GM23338 (cell line): ENCODE results near the gene WBP2. TPM values are rescaled to one million over a fixed set of nuclear protein-coding genes. Genes with fewer than 3 reads are reported as not detected.

Experiments used
- ATAC-seq: fragments of 200-7000 bp; cut with Tn5 transposase; 3 replicates; pipeline ENCODE4 v1.9.1; 2020
- DNase-seq: peaks from one replicate; pipeline ENCODE4 v3.0.0-alpha.2; 2015; ENCODE audit warnings: low spot score
- H2AFZ ChIP-seq: fragments of 200-600 bp; sonication (generic); 2 replicates; pipeline ENCODE4 v1.8.0; 2016; ENCODE audit warnings: antibody characterized with exemption, mild to moderate bottlenecking, moderate library complexity
- H3F3A ChIP-seq: fragments of 200-600 bp; sonication (generic); replicated peaks from 2 replicates; pipeline ENCODE4 v1.8.0; 2017; ENCODE audit warnings: antibody characterized with exemption, mixed run types, low read depth
- H3K27ac ChIP-seq: fragments of 200-600 bp; sonication (generic); 2 replicates; pipeline ENCODE4 v1.6.1; 2016; ENCODE audit warnings: low read depth
- H3K27me3 ChIP-seq: fragments of 200-600 bp; sonication (generic); 2 replicates; pipeline ENCODE4 v1.8.0; 2016; ENCODE audit warnings: mild to moderate bottlenecking, mixed run types, moderate library complexity; ENCODE audit not compliant: insufficient read depth
- H3K36me3 ChIP-seq: fragments of 200-600 bp; sonication (generic); 2 replicates; pipeline ENCODE4 v1.8.0; 2016; ENCODE audit warnings: mild to moderate bottlenecking; ENCODE audit not compliant: insufficient read depth
- H3K4me1 ChIP-seq: fragments of 200-600 bp; sonication (generic); 2 replicates; pipeline ENCODE4 v1.8.0; 2016; ENCODE audit warnings: mild to moderate bottlenecking, moderate library complexity; ENCODE audit not compliant: insufficient read depth
- H3K4me2 ChIP-seq: fragments of 200-600 bp; sonication (generic); 2 replicates; pipeline ENCODE4 v1.7.1; 2017; ENCODE audit warnings: mixed run types
- H3K4me3 ChIP-seq: fragments of 200-600 bp; sonication (generic); 2 replicates; pipeline ENCODE4 v1.6.1; 2016; ENCODE audit warnings: mixed run types
- H3K79me2 ChIP-seq: fragments of 200-600 bp; sonication (generic); replicated peaks from 2 replicates; pipeline ENCODE4 v1.8.0; 2017; ENCODE audit warnings: mild to moderate bottlenecking; ENCODE audit not compliant: insufficient read depth
- H3K9me2 ChIP-seq: fragments of 200-600 bp; sonication (generic); 2 replicates; pipeline ENCODE4 v1.8.0; 2017; ENCODE audit not compliant: insufficient read depth
- H4K20me1 ChIP-seq: fragments of 200-600 bp; sonication (generic); replicated peaks from 2 replicates; pipeline ENCODE4 v1.8.0; 2017; ENCODE audit warnings: mild to moderate bottlenecking; ENCODE audit not compliant: insufficient read depth
- H3K27ac Mint-ChIP-seq: 2 replicates; pipeline ENCODE4 v1.8.0; 2020; ENCODE audit warnings: inconsistent platforms, mild to moderate bottlenecking, moderate library complexity, mixed read lengths
- H3K27me3 Mint-ChIP-seq: 3 replicates; pipeline ENCODE4 v1.8.0; 2022; ENCODE audit warnings: low read depth, mild to moderate bottlenecking, moderate library complexity, mixed read lengths, inconsistent platforms; ENCODE audit not compliant: insufficient read depth, poor library complexity
- H3K36me3 Mint-ChIP-seq: 3 replicates; pipeline ENCODE4 v1.8.0; 2021; ENCODE audit warnings: low read depth, mild to moderate bottlenecking, inconsistent platforms, moderate library complexity, mixed read lengths
- H3K4me1 Mint-ChIP-seq: 3 replicates; pipeline ENCODE4 v1.8.0; 2020; ENCODE audit warnings: mild to moderate bottlenecking, inconsistent platforms, mixed read lengths
- H3K4me3 Mint-ChIP-seq: 3 replicates; pipeline ENCODE4 v1.8.0; 2021; ENCODE audit warnings: moderate library complexity, mild to moderate bottlenecking, inconsistent platforms, mixed read lengths
- H3K9me3 Mint-ChIP-seq: 3 replicates; pipeline ENCODE4 v1.8.0; 2020; ENCODE audit warnings: moderate library complexity, mild to moderate bottlenecking, inconsistent platforms, mixed read lengths
- CREB1 ChIP-seq: fragments of 250-450 bp; sonication (Bioruptor Pico); IDR thresholded peaks from 2 replicates; pipeline ENCODE4 v1.5.0; 2020; ENCODE audit warnings: low read depth, mild to moderate bottlenecking, moderate library complexity
- EZH2 ChIP-seq: fragments of 200-600 bp; sonication (generic); IDR thresholded peaks from one replicate; pipeline ENCODE4 v1.8.0; 2017; ENCODE audit warnings: antibody characterized with exemption, mild to moderate bottlenecking, low read depth; ENCODE audit not compliant: unreplicated experiment
- EZH2phosphoT487 ChIP-seq: fragments of 200-600 bp; sonication (generic); IDR thresholded peaks from one replicate; pipeline ENCODE4 v1.8.1; 2018; ENCODE audit warnings: antibody characterized with exemption; ENCODE audit not compliant: unreplicated experiment
- JUNB ChIP-seq: IDR thresholded peaks from one replicate; pipeline ENCODE4 v1.6.1; 2016; ENCODE audit warnings: antibody characterized with exemption; ENCODE audit not compliant: unreplicated experiment
- NANOG ChIP-seq: IDR thresholded peaks from 2 replicates; pipeline ENCODE4 v1.6.1; 2016; ENCODE audit warnings: antibody characterized with exemption, borderline replicate concordance
- POLR2AphosphoS5 ChIP-seq: IDR thresholded peaks from 2 replicates; pipeline ENCODE4 v1.6.1; 2016; ENCODE audit warnings: antibody characterized with exemption, low read depth
- STAT1 ChIP-seq: IDR thresholded peaks from one replicate; pipeline ENCODE4 v1.6.1; 2016; ENCODE audit warnings: antibody characterized with exemption; ENCODE audit not compliant: unreplicated experiment
- ZNF114 ChIP-seq: fragments of 250-450 bp; sonication (Bioruptor Pico); IDR thresholded peaks from 2 replicates; pipeline ENCODE4 v1.5.0; 2020; ENCODE audit warnings: mild to moderate bottlenecking, moderate library complexity
- ZNF331 ChIP-seq: fragments of 250-450 bp; sonication (Bioruptor Pico); IDR thresholded peaks from 2 replicates; pipeline ENCODE4 v1.5.0; 2020; ENCODE audit warnings: low read depth, mild to moderate bottlenecking, moderate library complexity
- polyA plus RNA-seq: library from polyadenylated mRNA; unstranded; fragments of >200 nt; fragmentation: Nextera tagmentation; extraction: Ambion mirVana; gene quantifications from 2 replicates; pipeline ENCODE4 v1.2.1, GENCODE V29; 2016
- total RNA-seq: library from RNA; depleted of rRNA; stranded (reverse); fragments of >200 nt; shearing (Covaris generic); gene quantifications from 2 replicates; pipeline ENCODE4 v1.2.3, GENCODE V29; 2014
- TF ChIP-seq, protein P1 (sequence below): fragments of 250-450 bp; sonication (Bioruptor Pico); IDR thresholded peaks from 2 replicates; pipeline ENCODE4 v1.5.0; 2020; ENCODE audit warnings: mild to moderate bottlenecking, moderate library complexity
- TF ChIP-seq, protein P2 (sequence below): IDR thresholded peaks from 2 replicates; pipeline ENCODE4 v1.6.1; 2016; ENCODE audit warnings: antibody characterized with exemption
- TF ChIP-seq, protein P3 (sequence below), 2 experiments: fragments of 200-600 bp in 1 of 2; sonication (generic) in 1 of 2; conservative IDR thresholded peaks; 2 replicates each; pipeline versions ENCODE4 v1.5.1 to v1.6.1; 2016 to 2017; ENCODE audit warnings: antibody characterized with exemption in 2 of 2, low read depth in 2 of 2, mild to moderate bottlenecking in 2 of 2, moderate library complexity in 1 of 2
- TF ChIP-seq, protein P4 (sequence below): IDR thresholded peaks from one replicate; pipeline ENCODE4 v1.6.1; 2018; ENCODE audit warnings: antibody characterized with exemption; ENCODE audit not compliant: unreplicated experiment

The WBP2 gene
- total and polyA plus RNA-seq, 2 experiments from 2014 or later, result 36.2 to 63.5 TPM

DNA sequence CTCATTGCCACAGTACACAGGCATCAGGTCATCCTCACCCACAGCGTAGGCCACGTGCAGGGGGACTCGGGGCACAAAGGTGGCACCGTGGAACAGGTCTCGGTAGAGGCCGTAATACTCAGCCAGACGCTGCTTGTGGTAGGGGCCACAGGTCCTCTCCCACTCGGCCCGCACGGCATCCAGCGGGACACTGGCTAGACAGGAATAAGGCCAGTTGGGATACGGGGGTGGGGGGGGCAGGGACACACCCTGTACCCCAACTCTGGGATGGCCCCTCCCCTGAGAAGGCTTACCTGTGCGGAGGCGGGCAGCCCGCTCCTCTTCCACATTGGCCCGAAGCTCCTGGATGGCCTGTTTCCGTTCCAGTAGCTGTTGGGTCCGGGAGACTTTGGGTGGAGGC is 46.6 kb upstream of the WBP2 start:
- H3K4me3 ChIP-seq, result no peak overlapping the region
- H2AFZ ChIP-seq, result no peak overlapping the region
- H3K4me3 Mint-ChIP-seq, result no peak overlapping the region
- H3K27me3 ChIP-seq, result no peaks in the 10 kb centered on the region
- H3K4me1 Mint-ChIP-seq, result peaks cover 8% of the 10 kb centered on the region; the same call in 2 of the 3 replicates
- H3F3A ChIP-seq, result peaks cover 42% of the 10 kb centered on the region
- ATAC-seq (no peak), DNase-seq (no peak)
- H3K4me2 ChIP-seq, result no peak overlapping the region
- H3K27me3 Mint-ChIP-seq, result peaks cover 3% of the 10 kb centered on the region
- peaks cover 13% of the 10 kb centered on the region for H3K36me3 ChIP-seq
- H3K27ac Mint-ChIP-seq, result no peak overlapping the region
- no peaks in the 10 kb centered on the region for H3K9me3 Mint-ChIP-seq
- H3K4me1 ChIP-seq, result peaks cover 15% of the 10 kb centered on the region
- peaks cover 40% of the 10 kb centered on the region for H3K36me3 Mint-ChIP-seq
- H3K27ac ChIP-seq, result no peak overlapping the region
- no peak for TF ChIP-seq STAT1
- no peak for TF ChIP-seq NANOG
- TF ChIP-seq ZNF114, result no peak
- no peak for TF ChIP-seq CREB1
- no peak for TF ChIP-seq EZH2phosphoT487
- TF ChIP-seq, protein P1, sequence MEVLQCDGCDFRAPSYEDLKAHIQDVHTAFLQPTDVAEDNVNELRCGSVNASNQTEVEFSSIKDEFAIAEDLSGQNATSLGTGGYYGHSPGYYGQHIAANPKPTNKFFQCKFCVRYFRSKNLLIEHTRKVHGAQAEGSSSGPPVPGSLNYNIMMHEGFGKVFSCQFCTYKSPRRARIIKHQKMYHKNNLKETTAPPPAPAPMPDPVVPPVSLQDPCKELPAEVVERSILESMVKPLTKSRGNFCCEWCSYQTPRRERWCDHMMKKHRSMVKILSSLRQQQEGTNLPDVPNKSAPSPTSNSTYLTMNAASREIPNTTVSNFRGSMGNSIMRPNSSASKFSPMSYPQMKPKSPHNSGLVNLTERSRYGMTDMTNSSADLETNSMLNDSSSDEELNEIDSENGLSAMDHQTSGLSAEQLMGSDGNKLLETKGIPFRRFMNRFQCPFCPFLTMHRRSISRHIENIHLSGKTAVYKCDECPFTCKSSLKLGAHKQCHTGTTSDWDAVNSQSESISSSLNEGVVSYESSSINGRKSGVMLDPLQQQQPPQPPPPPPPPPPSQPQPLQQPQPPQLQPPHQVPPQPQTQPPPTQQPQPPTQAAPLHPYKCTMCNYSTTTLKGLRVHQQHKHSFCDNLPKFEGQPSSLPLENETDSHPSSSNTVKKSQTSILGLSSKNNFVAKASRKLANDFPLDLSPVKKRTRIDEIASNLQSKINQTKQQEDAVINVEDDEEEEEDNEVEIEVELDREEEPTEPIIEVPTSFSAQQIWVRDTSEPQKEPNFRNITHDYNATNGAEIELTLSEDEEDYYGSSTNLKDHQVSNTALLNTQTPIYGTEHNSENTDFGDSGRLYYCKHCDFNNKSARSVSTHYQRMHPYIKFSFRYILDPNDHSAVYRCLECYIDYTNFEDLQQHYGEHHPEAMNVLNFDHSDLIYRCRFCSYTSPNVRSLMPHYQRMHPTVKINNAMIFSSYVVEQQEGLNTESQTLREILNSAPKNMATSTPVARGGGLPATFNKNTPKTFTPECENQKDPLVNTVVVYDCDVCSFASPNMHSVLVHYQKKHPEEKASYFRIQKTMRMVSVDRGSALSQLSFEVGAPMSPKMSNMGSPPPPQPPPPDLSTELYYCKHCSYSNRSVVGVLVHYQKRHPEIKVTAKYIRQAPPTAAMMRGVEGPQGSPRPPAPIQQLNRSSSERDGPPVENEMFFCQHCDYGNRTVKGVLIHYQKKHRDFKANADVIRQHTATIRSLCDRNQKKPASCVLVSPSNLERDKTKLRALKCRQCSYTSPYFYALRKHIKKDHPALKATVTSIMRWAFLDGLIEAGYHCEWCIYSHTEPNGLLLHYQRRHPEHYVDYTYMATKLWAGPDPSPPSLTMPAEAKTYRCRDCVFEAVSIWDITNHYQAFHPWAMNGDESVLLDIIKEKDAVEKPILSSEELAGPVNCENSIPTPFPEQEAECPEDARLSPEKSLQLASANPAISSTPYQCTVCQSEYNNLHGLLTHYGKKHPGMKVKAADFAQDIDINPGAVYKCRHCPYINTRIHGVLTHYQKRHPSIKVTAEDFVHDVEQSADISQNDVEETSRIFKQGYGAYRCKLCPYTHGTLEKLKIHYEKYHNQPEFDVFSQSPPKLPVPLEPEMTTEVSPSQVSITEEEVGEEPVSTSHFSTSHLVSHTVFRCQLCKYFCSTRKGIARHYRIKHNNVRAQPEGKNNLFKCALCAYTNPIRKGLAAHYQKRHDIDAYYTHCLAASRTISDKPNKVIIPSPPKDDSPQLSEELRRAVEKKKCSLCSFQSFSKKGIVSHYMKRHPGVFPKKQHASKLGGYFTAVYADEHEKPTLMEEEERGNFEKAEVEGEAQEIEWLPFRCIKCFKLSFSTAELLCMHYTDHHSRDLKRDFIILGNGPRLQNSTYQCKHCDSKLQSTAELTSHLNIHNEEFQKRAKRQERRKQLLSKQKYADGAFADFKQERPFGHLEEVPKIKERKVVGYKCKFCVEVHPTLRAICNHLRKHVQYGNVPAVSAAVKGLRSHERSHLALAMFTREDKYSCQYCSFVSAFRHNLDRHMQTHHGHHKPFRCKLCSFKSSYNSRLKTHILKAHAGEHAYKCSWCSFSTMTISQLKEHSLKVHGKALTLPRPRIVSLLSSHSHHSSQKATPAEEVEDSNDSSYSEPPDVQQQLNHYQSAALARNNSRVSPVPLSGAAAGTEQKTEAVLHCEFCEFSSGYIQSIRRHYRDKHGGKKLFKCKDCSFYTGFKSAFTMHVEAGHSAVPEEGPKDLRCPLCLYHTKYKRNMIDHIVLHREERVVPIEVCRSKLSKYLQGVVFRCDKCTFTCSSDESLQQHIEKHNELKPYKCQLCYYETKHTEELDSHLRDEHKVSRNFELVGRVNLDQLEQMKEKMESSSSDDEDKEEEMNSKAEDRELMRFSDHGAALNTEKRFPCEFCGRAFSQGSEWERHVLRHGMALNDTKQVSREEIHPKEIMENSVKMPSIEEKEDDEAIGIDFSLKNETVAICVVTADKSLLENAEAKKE (CRISPR knock-in tag), result no peak
- TF ChIP-seq, protein P2, sequence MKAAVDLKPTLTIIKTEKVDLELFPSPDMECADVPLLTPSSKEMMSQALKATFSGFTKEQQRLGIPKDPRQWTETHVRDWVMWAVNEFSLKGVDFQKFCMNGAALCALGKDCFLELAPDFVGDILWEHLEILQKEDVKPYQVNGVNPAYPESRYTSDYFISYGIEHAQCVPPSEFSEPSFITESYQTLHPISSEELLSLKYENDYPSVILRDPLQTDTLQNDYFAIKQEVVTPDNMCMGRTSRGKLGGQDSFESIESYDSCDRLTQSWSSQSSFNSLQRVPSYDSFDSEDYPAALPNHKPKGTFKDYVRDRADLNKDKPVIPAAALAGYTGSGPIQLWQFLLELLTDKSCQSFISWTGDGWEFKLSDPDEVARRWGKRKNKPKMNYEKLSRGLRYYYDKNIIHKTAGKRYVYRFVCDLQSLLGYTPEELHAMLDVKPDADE, result no peak
- TF ChIP-seq POLR2AphosphoS5, result no peak
- no peak for TF ChIP-seq EZH2
- TF ChIP-seq, protein P3, sequence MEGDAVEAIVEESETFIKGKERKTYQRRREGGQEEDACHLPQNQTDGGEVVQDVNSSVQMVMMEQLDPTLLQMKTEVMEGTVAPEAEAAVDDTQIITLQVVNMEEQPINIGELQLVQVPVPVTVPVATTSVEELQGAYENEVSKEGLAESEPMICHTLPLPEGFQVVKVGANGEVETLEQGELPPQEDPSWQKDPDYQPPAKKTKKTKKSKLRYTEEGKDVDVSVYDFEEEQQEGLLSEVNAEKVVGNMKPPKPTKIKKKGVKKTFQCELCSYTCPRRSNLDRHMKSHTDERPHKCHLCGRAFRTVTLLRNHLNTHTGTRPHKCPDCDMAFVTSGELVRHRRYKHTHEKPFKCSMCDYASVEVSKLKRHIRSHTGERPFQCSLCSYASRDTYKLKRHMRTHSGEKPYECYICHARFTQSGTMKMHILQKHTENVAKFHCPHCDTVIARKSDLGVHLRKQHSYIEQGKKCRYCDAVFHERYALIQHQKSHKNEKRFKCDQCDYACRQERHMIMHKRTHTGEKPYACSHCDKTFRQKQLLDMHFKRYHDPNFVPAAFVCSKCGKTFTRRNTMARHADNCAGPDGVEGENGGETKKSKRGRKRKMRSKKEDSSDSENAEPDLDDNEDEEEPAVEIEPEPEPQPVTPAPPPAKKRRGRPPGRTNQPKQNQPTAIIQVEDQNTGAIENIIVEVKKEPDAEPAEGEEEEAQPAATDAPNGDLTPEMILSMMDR (conservative IDR thresholded peaks at IDR 0.05; ENCODE audit: low read depth in 2 of 2), result no peak
- no peak for TF ChIP-seq ZNF331 (CRISPR knock-in tag)
- TF ChIP-seq, protein P4, sequence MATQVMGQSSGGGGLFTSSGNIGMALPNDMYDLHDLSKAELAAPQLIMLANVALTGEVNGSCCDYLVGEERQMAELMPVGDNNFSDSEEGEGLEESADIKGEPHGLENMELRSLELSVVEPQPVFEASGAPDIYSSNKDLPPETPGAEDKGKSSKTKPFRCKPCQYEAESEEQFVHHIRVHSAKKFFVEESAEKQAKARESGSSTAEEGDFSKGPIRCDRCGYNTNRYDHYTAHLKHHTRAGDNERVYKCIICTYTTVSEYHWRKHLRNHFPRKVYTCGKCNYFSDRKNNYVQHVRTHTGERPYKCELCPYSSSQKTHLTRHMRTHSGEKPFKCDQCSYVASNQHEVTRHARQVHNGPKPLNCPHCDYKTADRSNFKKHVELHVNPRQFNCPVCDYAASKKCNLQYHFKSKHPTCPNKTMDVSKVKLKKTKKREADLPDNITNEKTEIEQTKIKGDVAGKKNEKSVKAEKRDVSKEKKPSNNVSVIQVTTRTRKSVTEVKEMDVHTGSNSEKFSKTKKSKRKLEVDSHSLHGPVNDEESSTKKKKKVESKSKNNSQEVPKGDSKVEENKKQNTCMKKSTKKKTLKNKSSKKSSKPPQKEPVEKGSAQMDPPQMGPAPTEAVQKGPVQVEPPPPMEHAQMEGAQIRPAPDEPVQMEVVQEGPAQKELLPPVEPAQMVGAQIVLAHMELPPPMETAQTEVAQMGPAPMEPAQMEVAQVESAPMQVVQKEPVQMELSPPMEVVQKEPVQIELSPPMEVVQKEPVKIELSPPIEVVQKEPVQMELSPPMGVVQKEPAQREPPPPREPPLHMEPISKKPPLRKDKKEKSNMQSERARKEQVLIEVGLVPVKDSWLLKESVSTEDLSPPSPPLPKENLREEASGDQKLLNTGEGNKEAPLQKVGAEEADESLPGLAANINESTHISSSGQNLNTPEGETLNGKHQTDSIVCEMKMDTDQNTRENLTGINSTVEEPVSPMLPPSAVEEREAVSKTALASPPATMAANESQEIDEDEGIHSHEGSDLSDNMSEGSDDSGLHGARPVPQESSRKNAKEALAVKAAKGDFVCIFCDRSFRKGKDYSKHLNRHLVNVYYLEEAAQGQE, result no peak
- TF ChIP-seq JUNB, result no peak
- no peaks in the 10 kb centered on the region for H3K9me2 ChIP-seq
- H4K20me1 ChIP-seq, result peaks cover 6% of the 10 kb centered on the region; the same call in 1 of the 2 replicates
- H3K79me2 ChIP-seq, result peaks cover 15% of the 10 kb centered on the region
